Measurements from ENCODE around the gene ASPDH.

The ASPDH gene

DNA sequence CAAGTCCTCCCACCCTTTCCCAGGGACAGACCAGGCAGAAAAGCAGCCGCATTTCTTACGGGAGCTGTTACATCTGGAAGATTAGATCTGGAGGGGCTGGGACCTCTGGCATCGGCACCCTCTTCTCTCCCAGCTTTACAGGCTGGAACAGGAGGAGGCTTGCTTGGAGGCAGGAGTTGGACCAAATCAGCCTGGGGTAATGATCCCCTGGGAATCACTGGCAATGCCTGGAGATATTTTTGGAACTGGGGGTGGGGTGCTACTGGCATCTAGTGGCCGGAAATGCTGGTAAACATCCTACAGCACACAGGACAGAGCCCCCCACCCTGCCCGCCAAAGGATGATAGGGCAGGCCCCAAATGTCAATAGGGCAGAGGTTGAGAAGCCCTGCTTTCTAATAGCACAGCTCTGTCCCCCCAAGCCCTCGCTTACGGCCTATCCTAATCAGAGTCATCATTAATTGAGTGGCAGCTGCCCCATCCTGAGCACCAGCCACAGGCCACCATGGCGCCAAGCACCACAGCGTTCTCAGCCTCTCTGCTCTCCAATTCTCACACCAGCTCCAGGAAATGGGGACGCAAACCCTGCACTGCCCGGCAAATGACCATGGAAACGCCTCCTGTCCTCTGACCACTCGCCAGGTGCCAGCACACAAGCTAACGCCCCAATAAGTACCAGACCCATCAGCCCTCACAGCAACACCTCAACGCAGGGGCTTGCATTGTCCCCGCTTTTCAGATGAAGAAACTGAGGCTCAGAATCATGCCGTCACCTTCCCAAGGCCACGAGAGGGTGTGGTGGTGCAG lies 33.9 kb upstream of the ASPDH start:
- DNase-seq, result no peak
- intact Hi-C loops (cut with DNase I; ENCODE audit: low total_unique reads), result no loop called here
- TF ChIP-seq, protein P1, sequence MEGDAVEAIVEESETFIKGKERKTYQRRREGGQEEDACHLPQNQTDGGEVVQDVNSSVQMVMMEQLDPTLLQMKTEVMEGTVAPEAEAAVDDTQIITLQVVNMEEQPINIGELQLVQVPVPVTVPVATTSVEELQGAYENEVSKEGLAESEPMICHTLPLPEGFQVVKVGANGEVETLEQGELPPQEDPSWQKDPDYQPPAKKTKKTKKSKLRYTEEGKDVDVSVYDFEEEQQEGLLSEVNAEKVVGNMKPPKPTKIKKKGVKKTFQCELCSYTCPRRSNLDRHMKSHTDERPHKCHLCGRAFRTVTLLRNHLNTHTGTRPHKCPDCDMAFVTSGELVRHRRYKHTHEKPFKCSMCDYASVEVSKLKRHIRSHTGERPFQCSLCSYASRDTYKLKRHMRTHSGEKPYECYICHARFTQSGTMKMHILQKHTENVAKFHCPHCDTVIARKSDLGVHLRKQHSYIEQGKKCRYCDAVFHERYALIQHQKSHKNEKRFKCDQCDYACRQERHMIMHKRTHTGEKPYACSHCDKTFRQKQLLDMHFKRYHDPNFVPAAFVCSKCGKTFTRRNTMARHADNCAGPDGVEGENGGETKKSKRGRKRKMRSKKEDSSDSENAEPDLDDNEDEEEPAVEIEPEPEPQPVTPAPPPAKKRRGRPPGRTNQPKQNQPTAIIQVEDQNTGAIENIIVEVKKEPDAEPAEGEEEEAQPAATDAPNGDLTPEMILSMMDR (IDR thresholded peaks at IDR 0.05), result no peak
- H3K27me3 ChIP-seq, result peaks cover 0 to 29% of the 10 kb centered on the region in 2 donors
- H3K36me3 ChIP-seq, result no peaks in the 10 kb centered on the region
- H3K27ac ChIP-seq, result peak overlapping the region; percentile 67 to 80
- H3K4me1 ChIP-seq, result peaks cover 0 to 58% (median 25%) of the 10 kb centered on the region in 4 donors
- H3K9me3 ChIP-seq, result no peaks in the 10 kb centered on the region
- H3K4me3 ChIP-seq, result peak overlapping the region; percentile 25 to 27

DNA sequence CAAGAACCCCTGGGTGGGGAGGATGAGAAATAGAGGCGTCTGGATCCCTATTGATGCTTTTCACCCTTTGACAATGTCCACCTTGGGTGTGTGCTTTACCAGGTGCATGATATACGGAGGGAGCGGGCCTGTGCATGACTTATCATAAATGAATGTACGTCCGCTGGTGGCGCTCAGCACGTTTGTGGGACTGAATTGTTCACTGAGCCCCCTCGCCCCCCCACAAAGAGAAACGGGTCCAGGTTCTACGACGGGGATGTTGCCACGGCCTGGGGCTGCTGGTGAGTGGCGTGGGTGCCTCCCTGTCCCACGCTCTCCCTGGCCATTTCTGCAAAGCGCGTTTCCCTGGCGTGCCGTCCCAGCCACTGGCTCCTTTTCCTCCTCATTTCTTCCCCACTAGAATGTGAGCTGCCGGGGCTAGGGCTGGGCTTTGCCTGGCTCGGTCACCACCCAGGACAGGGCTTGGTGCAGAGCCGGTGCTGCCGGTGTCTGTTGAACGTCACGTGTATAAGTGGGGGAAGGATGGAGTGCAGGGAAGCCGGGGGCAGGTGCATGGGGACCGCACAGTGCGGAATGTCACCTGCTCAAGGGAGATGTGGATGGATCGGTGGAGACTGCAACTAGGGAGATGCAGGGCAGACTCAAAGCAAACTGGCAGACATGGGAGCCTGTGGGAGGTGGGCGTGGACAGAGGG lies 33.0 kb upstream of the ASPDH start:
- H3K27ac ChIP-seq, result peak overlapping the region; percentile 67 to 80
- H3K36me3 ChIP-seq, result no peaks in the 10 kb centered on the region
- no peaks in the 10 kb centered on the region for H3K9me3 ChIP-seq
- intact Hi-C loops (cut with DNase I; ENCODE audit: low total_unique reads), result no loop called here
- H3K4me3 ChIP-seq, result peak overlapping the region; percentile 25 to 27
- no peak for DNase-seq
- H3K27me3 ChIP-seq, result peaks cover 0 to 23% of the 10 kb centered on the region in 2 donors
- H3K4me1 ChIP-seq, result peaks cover 0 to 53% (median 22%) of the 10 kb centered on the region in 4 donors
- TF ChIP-seq, protein P1 (IDR thresholded peaks at IDR 0.05), result no peak

DNA sequence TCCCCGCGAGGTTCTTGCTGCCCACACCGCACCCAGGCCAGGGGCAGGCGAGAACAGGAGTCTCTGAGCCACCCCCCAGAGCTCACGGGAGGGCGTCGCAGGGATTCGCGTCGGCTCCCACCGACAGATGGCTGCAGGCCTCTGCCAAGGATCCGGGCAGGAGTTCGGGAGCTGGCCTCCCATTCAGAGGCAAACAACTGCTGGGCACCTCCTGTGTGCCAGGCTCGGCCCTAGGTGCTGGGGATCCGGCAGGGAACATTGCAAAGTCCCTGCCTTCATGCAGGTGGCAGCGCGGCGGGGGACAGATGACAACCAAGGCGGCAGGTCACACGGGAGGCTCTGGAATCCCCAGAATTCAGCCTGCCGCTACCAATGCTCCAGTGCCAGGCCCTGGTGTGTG lies 29.2 kb upstream of the ASPDH start:
- no peak overlapping the region for H3K4me3 ChIP-seq
- peaks cover 0 to under 1% of the 10 kb centered on the region in 2 donors for H3K27me3 ChIP-seq
- TF ChIP-seq, protein P1 (IDR thresholded peaks at IDR 0.05), result no peak
- H3K36me3 ChIP-seq, result no peaks in the 10 kb centered on the region
- DNase-seq, result no peak
- peaks cover 0 to 36% (median 13%) of the 10 kb centered on the region in 4 donors for H3K4me1 ChIP-seq
- H3K27ac ChIP-seq, result peak overlapping the region in 1 of 2 donors; percentile 40
- no peaks in the 10 kb centered on the region for H3K9me3 ChIP-seq
- intact Hi-C loops (cut with DNase I; ENCODE audit: low total_unique reads), result no loop called here

DNA sequence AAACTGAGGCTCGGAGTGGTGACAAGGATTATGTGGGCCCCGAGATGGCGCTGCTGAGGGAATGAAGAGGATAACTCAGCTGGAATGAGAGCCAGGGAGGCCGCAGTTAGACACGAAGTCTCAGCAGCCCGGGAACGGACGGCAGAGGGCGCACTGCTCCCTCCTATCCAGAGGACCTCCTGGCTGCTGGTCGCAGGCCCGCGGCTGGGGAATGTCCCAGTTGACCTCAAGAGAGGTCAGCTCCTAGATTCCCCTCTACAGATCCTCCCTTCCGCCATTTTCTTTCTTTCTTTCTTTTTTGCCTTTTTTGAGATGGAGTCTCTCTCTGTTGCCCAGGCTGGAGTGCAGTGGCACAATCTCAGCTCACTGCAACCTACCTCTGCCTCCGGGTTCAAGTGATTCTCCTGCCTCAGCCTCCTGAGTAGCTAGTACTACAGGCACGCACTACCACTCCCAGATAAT lies 24.1 kb upstream of the ASPDH start:
- intact Hi-C loops (cut with DNase I; ENCODE audit: low total_unique reads), result loop anchor here (10.0 kb wide), 1 partner anchor 247 kb away; no protein-coding TSS in a partner anchor
- peak; percentile 47 to 83 for DNase-seq
- H3K36me3 ChIP-seq, result no peaks in the 10 kb centered on the region
- TF ChIP-seq, protein P1 (IDR thresholded peaks at IDR 0.05), result peak; percentile 66 to 71
- peak overlapping the region in 1 of 2 donors; percentile 26 for H3K27ac ChIP-seq
- H3K9me3 ChIP-seq, result peaks cover 0 to 10% (median 6%) of the 10 kb centered on the region in 3 donors
- peaks cover 0 to 7% (median 0%) of the 10 kb centered on the region in 4 donors for H3K4me1 ChIP-seq
- H3K4me3 ChIP-seq, result no peak overlapping the region
- peaks cover 0 to 5% of the 10 kb centered on the region in 2 donors for H3K27me3 ChIP-seq

DNA sequence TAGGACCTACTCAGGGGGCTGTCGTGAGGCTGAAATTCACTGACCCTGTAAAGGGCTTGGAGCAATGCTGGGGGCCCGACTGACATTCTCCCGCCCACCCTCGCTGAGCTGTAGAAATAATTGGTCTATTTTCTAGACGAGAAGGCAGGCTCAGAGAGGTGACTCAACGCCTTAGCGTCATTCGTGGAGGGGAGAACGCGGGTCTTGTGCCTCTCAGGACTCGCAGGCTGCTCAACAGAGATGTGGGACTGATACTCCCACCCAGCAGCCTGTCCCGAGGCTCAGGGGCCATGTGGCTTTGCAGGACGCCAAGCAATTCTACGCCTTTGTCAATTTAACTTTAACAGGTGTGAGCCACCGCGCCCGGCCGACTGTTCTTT lies 23.6 kb upstream of the ASPDH start:
- H3K27me3 ChIP-seq, result peaks cover 0 to 7% of the 10 kb centered on the region in 2 donors
- no peak for DNase-seq
- H3K4me1 ChIP-seq, result peaks cover 0 to 7% (median 0%) of the 10 kb centered on the region in 4 donors
- no peak overlapping the region for H3K4me3 ChIP-seq
- H3K36me3 ChIP-seq, result no peaks in the 10 kb centered on the region
- no peak overlapping the region for H3K27ac ChIP-seq
- H3K9me3 ChIP-seq, result peaks cover 0 to 14% (median 11%) of the 10 kb centered on the region in 3 donors
- intact Hi-C loops (cut with DNase I; ENCODE audit: low total_unique reads), result loop anchor here (10.0 kb wide), 1 partner anchor 248 kb away; no protein-coding TSS in a partner anchor
- TF ChIP-seq, protein P1 (IDR thresholded peaks at IDR 0.05), result no peak
